Measurements from ENCODE around the gene ASB13. TPM values are rescaled to one million over a fixed set of nuclear protein-coding genes. Genes with fewer than 3 reads are reported as not detected.

Gene ASB13
- total and polyA plus RNA-seq, 2 donors (not counting 1 experiment from before 2014, with no cell fraction given) = 2.5 to 4.4 TPM

- Histone ChIP-seq H4K20me1 (ENCODE audit: control insufficient read depth, insufficient read depth, low read length, poor library complexity, severe bottlenecking) (no peaks in the 10 kb centered on the region), H3K36me3 (replicated peaks in 1 of 2; ENCODE audit: control extremely low read depth in 1 of 2, control insufficient read depth in 1 of 2, extremely low read depth in 1 of 2, insufficient read depth in 2 of 2, low read length in 1 of 2) (no peaks in the 10 kb centered on the region), H3K4me3 (ENCODE audit: control extremely low read depth in 1 of 5, extremely low read depth in 1 of 5, insufficient read depth in 1 of 5, low read depth in 2 of 5, low read length in 4 of 5) (no peak overlapping the region), H3K9me3 (ENCODE audit: control extremely low read depth in 1 of 3, control insufficient read depth in 2 of 3, insufficient read depth in 1 of 3, low read length in 2 of 3) (no peaks in the 10 kb centered on the region), H3K4me2 (replicated peaks; ENCODE audit: low read depth, low read length, poor library complexity, severe bottlenecking) (no peak overlapping the region), H2AFZ (ENCODE audit: insufficient read depth, low read depth, low read length, poor library complexity, severe bottlenecking) (no peak overlapping the region), H3K4me1 (ENCODE audit: control insufficient read depth in 2 of 2, insufficient read depth in 2 of 2, low read length in 2 of 2) (peaks cover 7 to 19% of the 10 kb centered on the region in 2 donors), H3K27ac (ENCODE audit: low read length in 2 of 2) (no peak overlapping the region), H3K79me2 (ENCODE audit: control insufficient read depth, insufficient read depth, low read length) (no peaks in the 10 kb centered on the region), H3K9ac (ENCODE audit: low read length) (no peak overlapping the region), H3K27me3 (replicated peaks in 1 of 4; ENCODE audit: control extremely low read depth in 1 of 4, control insufficient read depth in 3 of 4, insufficient read depth in 4 of 4, low read length in 3 of 4) (peaks cover 0 to 11% (median 5%) of the 10 kb centered on the region in 4 experiments)
- Mint-ChIP-seq H3K27ac (no peak overlapping the region), H3K27me3 (peaks cover 5% of the 10 kb centered on the region), H3K4me1 (peaks cover 13% of the 10 kb centered on the region), H3K9me3 (ENCODE audit: insufficient read depth) (no peaks in the 10 kb centered on the region), H3K4me3 (no peak overlapping the region)
- intact Hi-C loops (cut with micrococcal nuclease) = loop anchor here (5.0 kb wide), 1 partner anchor 261 kb away; the partner anchor contains the start of gene ANKRD16
- no peak for DNase-seq
- no peak for ATAC-seq (ENCODE audit: low read depth)
- ChIA-PET POLR2A (interaction anchor here (0.6 kb wide), 1 partner anchor 390 kb away, joined by 5 read pairs; no protein-coding TSS in a partner anchor), CTCF (interaction anchor here (0.6 to 18.1 kb wide), 3 partner anchors 41 to 186 kb away, joined by 3 to 659 read pairs (median 4); no protein-coding TSS in a partner anchor)
- WGBS (ENCODE audit: insufficient coverage) = 89% methylated on average over 9 of the region's 13 CpGs
- TF ChIP-seq EZH2 (IDR thresholded peaks at IDR 0.05; ENCODE audit: borderline replicate concordance, insufficient read depth, low read depth, low read length, poor library complexity, severe bottlenecking) (no peak), CTCF (IDR thresholded peaks at IDR 0.05) (no peak)
Observed at GRCh38 chr10:5625992-5626777, 40.2 kb downstream of the ASB13 start.

GRCh38 chr10:5624701-5625100, 41.7 kb downstream of the ASB13 start:
- H3K9ac ChIP-seq (ENCODE audit: low read length) = no peak overlapping the region
- no peaks in the 10 kb centered on the region for H3K79me2 ChIP-seq (ENCODE audit: control insufficient read depth, insufficient read depth, low read length)
- no peak overlapping the region for H3K4me2 ChIP-seq (replicated peaks; ENCODE audit: low read depth, low read length, poor library complexity, severe bottlenecking)
- 99% methylated on average over 21 of the region's 24 CpGs for WGBS (ENCODE audit: insufficient coverage)
- ATAC-seq (ENCODE audit: low read depth) (no peak), DNase-seq (no peak)
- intact Hi-C loops (cut with micrococcal nuclease) = loop anchor here (5.0 kb wide), 1 partner anchor 263 kb away; the partner anchor contains the start of gene ANKRD16
- no peak overlapping the region for H3K4me3 ChIP-seq (ENCODE audit: control extremely low read depth in 1 of 5, extremely low read depth in 1 of 5, insufficient read depth in 1 of 5, low read depth in 2 of 5, low read length in 4 of 5)
- Mint-ChIP-seq H3K9me3 (ENCODE audit: insufficient read depth) (no peaks in the 10 kb centered on the region), H3K27me3 (peaks cover 5% of the 10 kb centered on the region), H3K4me1 (peaks cover 10% of the 10 kb centered on the region), H3K4me3 (no peak overlapping the region), H3K27ac (no peak overlapping the region)
- H2AFZ ChIP-seq (ENCODE audit: insufficient read depth, low read depth, low read length, poor library complexity, severe bottlenecking) = no peak overlapping the region
- no peaks in the 10 kb centered on the region for H4K20me1 ChIP-seq (ENCODE audit: control insufficient read depth, insufficient read depth, low read length, poor library complexity, severe bottlenecking)
- H3K27ac ChIP-seq (ENCODE audit: low read length in 2 of 2) = no peak overlapping the region
- peaks cover 7 to 13% of the 10 kb centered on the region in 2 donors for H3K4me1 ChIP-seq (ENCODE audit: control insufficient read depth in 2 of 2, insufficient read depth in 2 of 2, low read length in 2 of 2)
- TF ChIP-seq EZH2 (IDR thresholded peaks at IDR 0.05; ENCODE audit: borderline replicate concordance, insufficient read depth, low read depth, low read length, poor library complexity, severe bottlenecking) = no peak
- TF ChIP-seq CTCF (IDR thresholded peaks at IDR 0.05) = no peak
- ChIA-PET CTCF (interaction anchor here (1.1 to 18.1 kb wide), 2 partner anchors 13 to 184 kb away, joined by 4 to 659 read pairs; no protein-coding TSS in a partner anchor), POLR2A (no interaction called here)
- H3K27me3 ChIP-seq (replicated peaks in 1 of 4; ENCODE audit: control extremely low read depth in 1 of 4, control insufficient read depth in 3 of 4, insufficient read depth in 4 of 4, low read length in 3 of 4) = peaks cover 0 to 11% (median 5%) of the 10 kb centered on the region in 4 experiments
- H3K9me3 ChIP-seq (ENCODE audit: control extremely low read depth in 1 of 3, control insufficient read depth in 2 of 3, insufficient read depth in 1 of 3, low read length in 2 of 3) = no peaks in the 10 kb centered on the region
- H3K36me3 ChIP-seq (replicated peaks in 1 of 2; ENCODE audit: control extremely low read depth in 1 of 2, control insufficient read depth in 1 of 2, extremely low read depth in 1 of 2, insufficient read depth in 2 of 2, low read length in 1 of 2) = no peaks in the 10 kb centered on the region
